ENCODE data around the gene SAMD4B. TPM values are rescaled to one million over a fixed set of nuclear protein-coding genes. Genes with fewer than 3 reads are reported as not detected.
A peak's percentile ranks its signal among the peaks of the same experiment; 100 is the strongest.

Gene SAMD4B
- total and polyA plus RNA-seq, 9 of the 15 experiments (the other 6 are each of a cell fraction or from before 2014, with no cell fraction given) = 3.4 to 90.5 (median 38.0) TPM

DNA sequence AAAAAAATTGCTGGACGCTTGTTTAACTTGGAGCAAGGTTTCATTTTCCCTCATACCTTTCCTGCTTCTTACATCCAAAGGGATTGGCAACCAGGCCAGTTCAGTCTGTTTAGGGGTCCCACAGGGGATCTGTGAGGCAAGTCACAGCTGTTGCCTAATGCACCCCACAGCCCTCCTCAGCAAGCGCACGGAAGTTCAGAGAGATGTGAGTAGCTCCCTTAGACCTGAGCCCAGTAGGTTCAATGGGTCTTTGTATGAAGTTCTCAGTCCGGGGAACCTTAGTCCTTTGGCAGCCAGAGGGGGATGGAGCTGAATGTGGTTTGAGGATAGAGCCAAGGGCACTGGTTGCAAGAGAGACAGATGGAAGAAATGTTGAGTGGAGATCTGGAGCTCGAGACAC is 13.0 kb downstream of the SAMD4B start:
- Histone ChIP-seq H3K27me3 (ENCODE audit: control insufficient read depth in 2 of 2, insufficient read depth in 2 of 2, low read length in 2 of 2) (no peaks in the 10 kb centered on the region), H3K4me2 (ENCODE audit: insufficient read depth, low read length) (no peak overlapping the region), H3K9me1 (ENCODE audit: control insufficient read depth, insufficient read depth, low read length) (no peaks in the 10 kb centered on the region), H3K9ac (ENCODE audit: insufficient read depth in 1 of 2, low read depth in 2 of 2, low read length in 2 of 2) (peak overlapping the region in 1 of 2 experiments; percentile 11; a peak in 1 of 4 replicates), H3K4me1 (replicated peaks in 1 of 2; ENCODE audit: control insufficient read depth in 2 of 2, insufficient read depth in 2 of 2, low read length in 2 of 2) (peaks cover 15 to 43% of the 10 kb centered on the region in 2 experiments), H3K9me3 (replicated peaks; ENCODE audit: control insufficient read depth, insufficient read depth, low read depth, low read length) (no peaks in the 10 kb centered on the region), H3K36me3 (ENCODE audit: control insufficient read depth, insufficient read depth, low read length) (peaks cover 85% of the 10 kb centered on the region), H3K79me2 (ENCODE audit: control insufficient read depth, insufficient read depth, low read length) (peaks cover 61% of the 10 kb centered on the region), H3K27ac (ENCODE audit: extremely low read depth, low read depth, low read length) (no peak overlapping the region; the same call in 2 of the 3 replicates), H4K20me1 (replicated peaks; ENCODE audit: control insufficient read depth, insufficient read depth, low read length) (peaks cover 13% of the 10 kb centered on the region; the same call in 1 of the 2 replicates), H3K4me3 (no peak overlapping the region), H2AFZ (ENCODE audit: low read depth, low read length) (no peak overlapping the region)
- no peak for FAIRE-seq
- ChIA-PET CTCF (ENCODE audit: low intra/inter-chr PET ratio) (no interaction called here), POLR2A (interaction anchor here (0.9 to 2.4 kb wide), 5 partner anchors 8 to 200 kb away, joined by 3 to 10 read pairs (median 5); no protein-coding TSS in a partner anchor)
- WGBS (ENCODE audit: insufficient coverage, low coverage, missing lambda C conversion rate) = 77% methylated on average over 5 of the region's 5 CpGs
- no TSS peak for BruUV-seq (replicated peaks)
- ATAC-seq = no peak
- TF ChIP-seq NCOR1 (IDR thresholded peaks at IDR 0.05) (no peak), CSDE1 (IDR thresholded peaks at IDR 0.05) (no peak), PPARD (CRISPR knock-in tag; IDR thresholded peaks at IDR 0.05) (no peak), TEAD2 (tag; IDR thresholded peaks at IDR 0.05) (no peak), DMBX1 (CRISPR knock-in tag; IDR thresholded peaks at IDR 0.05; ENCODE audit: borderline replicate concordance) (no peak), DACH1 (IDR thresholded peaks at IDR 0.05; ENCODE audit: partially characterized antibody) (no peak), MIER1 (IDR thresholded peaks at IDR 0.05; ENCODE audit: low read depth) (no peak), HDAC1 (IDR thresholded peaks at IDR 0.05) (no peak), FOXM1 (IDR thresholded peaks at IDR 0.05; ENCODE audit: low read depth) (no peak), FOXM1 (CRISPR knock-in tag; IDR thresholded peaks at IDR 0.05; ENCODE audit: low read depth) (no peak), NCOA1 (IDR thresholded peaks at IDR 0.05; ENCODE audit: low read depth) (no peak)
- in situ Hi-C loops (cut with MboI) (no loop called here), intact Hi-C loops (cut with micrococcal nuclease) (no loop called here)
- no peak for DNase-seq (ENCODE audit: extremely low read depth in 1 of 4, low spot score in 3 of 4)

All from K562 (cell line).